Measurements from ENCODE around the gene PRDM8.

DNA sequence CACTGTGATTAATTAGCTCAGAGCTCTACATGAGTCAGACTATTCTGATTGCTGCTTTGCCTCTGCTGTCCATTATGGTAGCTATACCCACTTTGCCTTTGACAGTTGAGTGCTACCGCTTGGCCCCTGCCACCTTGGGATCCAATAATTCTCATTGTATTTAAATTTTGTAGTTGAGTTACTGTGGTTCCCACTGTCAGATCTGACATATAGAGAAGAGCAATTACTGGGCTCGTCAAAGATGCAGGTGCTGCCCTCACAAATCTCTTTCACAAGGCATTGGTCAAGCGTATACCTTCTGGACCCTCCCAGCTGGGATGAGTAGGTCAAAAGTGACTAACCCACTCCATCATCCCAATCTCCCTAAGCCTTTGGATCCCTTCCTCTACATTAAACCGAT lies 18.3 kb upstream of the PRDM8 start:
- TF ChIP-seq, protein P1, sequence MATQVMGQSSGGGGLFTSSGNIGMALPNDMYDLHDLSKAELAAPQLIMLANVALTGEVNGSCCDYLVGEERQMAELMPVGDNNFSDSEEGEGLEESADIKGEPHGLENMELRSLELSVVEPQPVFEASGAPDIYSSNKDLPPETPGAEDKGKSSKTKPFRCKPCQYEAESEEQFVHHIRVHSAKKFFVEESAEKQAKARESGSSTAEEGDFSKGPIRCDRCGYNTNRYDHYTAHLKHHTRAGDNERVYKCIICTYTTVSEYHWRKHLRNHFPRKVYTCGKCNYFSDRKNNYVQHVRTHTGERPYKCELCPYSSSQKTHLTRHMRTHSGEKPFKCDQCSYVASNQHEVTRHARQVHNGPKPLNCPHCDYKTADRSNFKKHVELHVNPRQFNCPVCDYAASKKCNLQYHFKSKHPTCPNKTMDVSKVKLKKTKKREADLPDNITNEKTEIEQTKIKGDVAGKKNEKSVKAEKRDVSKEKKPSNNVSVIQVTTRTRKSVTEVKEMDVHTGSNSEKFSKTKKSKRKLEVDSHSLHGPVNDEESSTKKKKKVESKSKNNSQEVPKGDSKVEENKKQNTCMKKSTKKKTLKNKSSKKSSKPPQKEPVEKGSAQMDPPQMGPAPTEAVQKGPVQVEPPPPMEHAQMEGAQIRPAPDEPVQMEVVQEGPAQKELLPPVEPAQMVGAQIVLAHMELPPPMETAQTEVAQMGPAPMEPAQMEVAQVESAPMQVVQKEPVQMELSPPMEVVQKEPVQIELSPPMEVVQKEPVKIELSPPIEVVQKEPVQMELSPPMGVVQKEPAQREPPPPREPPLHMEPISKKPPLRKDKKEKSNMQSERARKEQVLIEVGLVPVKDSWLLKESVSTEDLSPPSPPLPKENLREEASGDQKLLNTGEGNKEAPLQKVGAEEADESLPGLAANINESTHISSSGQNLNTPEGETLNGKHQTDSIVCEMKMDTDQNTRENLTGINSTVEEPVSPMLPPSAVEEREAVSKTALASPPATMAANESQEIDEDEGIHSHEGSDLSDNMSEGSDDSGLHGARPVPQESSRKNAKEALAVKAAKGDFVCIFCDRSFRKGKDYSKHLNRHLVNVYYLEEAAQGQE (tag by site-specific recombination; IDR thresholded peaks at IDR 0.05), result no peak
- TF ChIP-seq, protein P2, sequence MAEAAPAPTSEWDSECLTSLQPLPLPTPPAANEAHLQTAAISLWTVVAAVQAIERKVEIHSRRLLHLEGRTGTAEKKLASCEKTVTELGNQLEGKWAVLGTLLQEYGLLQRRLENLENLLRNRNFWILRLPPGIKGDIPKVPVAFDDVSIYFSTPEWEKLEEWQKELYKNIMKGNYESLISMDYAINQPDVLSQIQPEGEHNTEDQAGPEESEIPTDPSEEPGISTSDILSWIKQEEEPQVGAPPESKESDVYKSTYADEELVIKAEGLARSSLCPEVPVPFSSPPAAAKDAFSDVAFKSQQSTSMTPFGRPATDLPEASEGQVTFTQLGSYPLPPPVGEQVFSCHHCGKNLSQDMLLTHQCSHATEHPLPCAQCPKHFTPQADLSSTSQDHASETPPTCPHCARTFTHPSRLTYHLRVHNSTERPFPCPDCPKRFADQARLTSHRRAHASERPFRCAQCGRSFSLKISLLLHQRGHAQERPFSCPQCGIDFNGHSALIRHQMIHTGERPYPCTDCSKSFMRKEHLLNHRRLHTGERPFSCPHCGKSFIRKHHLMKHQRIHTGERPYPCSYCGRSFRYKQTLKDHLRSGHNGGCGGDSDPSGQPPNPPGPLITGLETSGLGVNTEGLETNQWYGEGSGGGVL (tag by site-specific recombination; IDR thresholded peaks at IDR 0.05), result no peak
- TF ChIP-seq ZNF596 (tag by site-specific recombination; IDR thresholded peaks at IDR 0.05), result no peak
- TF ChIP-seq, protein P3, sequence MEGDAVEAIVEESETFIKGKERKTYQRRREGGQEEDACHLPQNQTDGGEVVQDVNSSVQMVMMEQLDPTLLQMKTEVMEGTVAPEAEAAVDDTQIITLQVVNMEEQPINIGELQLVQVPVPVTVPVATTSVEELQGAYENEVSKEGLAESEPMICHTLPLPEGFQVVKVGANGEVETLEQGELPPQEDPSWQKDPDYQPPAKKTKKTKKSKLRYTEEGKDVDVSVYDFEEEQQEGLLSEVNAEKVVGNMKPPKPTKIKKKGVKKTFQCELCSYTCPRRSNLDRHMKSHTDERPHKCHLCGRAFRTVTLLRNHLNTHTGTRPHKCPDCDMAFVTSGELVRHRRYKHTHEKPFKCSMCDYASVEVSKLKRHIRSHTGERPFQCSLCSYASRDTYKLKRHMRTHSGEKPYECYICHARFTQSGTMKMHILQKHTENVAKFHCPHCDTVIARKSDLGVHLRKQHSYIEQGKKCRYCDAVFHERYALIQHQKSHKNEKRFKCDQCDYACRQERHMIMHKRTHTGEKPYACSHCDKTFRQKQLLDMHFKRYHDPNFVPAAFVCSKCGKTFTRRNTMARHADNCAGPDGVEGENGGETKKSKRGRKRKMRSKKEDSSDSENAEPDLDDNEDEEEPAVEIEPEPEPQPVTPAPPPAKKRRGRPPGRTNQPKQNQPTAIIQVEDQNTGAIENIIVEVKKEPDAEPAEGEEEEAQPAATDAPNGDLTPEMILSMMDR (tag by site-specific recombination; IDR thresholded peaks at IDR 0.05), result no peak
- TF ChIP-seq, protein P4, sequence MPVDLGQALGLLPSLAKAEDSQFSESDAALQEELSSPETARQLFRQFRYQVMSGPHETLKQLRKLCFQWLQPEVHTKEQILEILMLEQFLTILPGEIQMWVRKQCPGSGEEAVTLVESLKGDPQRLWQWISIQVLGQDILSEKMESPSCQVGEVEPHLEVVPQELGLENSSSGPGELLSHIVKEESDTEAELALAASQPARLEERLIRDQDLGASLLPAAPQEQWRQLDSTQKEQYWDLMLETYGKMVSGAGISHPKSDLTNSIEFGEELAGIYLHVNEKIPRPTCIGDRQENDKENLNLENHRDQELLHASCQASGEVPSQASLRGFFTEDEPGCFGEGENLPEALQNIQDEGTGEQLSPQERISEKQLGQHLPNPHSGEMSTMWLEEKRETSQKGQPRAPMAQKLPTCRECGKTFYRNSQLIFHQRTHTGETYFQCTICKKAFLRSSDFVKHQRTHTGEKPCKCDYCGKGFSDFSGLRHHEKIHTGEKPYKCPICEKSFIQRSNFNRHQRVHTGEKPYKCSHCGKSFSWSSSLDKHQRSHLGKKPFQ (tag by site-specific recombination; IDR thresholded peaks at IDR 0.05), result no peak
